ENCODE measurements around the gene ST3GAL3.

ST3GAL3 gene

DNA sequence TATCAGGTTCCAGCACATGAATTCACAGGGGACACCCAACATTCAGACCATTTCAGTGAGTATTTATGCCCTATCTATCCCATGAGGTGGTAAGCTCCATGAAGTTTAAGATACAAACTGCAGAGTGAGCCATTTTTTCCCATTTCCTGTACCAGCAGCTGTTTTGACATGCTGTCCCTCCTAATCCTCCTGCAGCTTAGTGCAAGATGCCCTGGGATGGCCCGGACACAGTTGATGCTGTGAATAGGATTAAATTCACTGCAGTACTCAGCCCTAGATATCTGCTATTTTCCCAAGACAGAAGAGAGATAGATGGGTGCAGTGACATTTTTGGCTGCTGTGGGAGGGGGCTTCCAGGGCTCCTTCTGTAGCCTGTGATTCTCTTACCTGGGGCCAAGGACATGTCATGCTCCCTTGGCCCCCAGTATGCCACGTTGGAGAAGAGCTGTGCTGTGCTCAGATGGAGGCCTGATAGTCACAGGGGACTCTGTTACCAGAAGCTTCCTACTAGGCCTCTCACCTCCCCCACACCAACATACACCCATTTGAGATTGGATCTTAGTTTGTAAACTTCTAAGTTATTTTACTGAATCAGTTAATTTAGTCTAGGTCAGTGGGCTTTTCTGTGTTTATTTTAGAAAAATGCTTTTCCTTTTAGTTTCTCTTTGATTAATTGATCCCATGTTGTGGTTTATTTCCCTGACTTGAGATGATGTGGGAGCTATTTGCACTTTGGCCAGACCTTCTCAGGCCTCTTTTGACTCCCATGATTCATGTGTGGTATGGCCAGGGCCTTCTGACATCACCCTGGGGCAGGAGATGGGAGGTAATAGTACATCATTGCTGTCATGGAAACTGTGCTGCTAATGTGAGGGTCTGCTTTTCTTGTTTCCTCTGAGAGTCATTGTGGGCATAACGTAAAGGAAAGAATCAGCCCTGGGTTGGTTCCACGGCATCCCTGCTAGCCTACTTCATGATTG, 92.6 kb downstream of the ST3GAL3 start:
- no peak for TF ChIP-seq POLR2AphosphoS5 (IDR thresholded peaks at IDR 0.05; ENCODE audit: low read depth, low read length)
- no peak for TF ChIP-seq SIN3A (IDR thresholded peaks at IDR 0.05; ENCODE audit: borderline replicate concordance, insufficient read depth, low read length)
- no peak for TF ChIP-seq TAF1 (IDR thresholded peaks at IDR 0.05; ENCODE audit: borderline replicate concordance, insufficient read depth, low read length)
- TF ChIP-seq FOXP2 (optimal IDR thresholded peaks at IDR 0.05; ENCODE audit: borderline replicate concordance, extremely low read depth, extremely low read length, insufficient read depth), result no peak
- TF ChIP-seq, protein P1, sequence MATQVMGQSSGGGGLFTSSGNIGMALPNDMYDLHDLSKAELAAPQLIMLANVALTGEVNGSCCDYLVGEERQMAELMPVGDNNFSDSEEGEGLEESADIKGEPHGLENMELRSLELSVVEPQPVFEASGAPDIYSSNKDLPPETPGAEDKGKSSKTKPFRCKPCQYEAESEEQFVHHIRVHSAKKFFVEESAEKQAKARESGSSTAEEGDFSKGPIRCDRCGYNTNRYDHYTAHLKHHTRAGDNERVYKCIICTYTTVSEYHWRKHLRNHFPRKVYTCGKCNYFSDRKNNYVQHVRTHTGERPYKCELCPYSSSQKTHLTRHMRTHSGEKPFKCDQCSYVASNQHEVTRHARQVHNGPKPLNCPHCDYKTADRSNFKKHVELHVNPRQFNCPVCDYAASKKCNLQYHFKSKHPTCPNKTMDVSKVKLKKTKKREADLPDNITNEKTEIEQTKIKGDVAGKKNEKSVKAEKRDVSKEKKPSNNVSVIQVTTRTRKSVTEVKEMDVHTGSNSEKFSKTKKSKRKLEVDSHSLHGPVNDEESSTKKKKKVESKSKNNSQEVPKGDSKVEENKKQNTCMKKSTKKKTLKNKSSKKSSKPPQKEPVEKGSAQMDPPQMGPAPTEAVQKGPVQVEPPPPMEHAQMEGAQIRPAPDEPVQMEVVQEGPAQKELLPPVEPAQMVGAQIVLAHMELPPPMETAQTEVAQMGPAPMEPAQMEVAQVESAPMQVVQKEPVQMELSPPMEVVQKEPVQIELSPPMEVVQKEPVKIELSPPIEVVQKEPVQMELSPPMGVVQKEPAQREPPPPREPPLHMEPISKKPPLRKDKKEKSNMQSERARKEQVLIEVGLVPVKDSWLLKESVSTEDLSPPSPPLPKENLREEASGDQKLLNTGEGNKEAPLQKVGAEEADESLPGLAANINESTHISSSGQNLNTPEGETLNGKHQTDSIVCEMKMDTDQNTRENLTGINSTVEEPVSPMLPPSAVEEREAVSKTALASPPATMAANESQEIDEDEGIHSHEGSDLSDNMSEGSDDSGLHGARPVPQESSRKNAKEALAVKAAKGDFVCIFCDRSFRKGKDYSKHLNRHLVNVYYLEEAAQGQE (IDR thresholded peaks at IDR 0.05; ENCODE audit: insufficient read depth in 1 of 2, low read depth in 2 of 2, low read length in 2 of 2), result no peak

DNA sequence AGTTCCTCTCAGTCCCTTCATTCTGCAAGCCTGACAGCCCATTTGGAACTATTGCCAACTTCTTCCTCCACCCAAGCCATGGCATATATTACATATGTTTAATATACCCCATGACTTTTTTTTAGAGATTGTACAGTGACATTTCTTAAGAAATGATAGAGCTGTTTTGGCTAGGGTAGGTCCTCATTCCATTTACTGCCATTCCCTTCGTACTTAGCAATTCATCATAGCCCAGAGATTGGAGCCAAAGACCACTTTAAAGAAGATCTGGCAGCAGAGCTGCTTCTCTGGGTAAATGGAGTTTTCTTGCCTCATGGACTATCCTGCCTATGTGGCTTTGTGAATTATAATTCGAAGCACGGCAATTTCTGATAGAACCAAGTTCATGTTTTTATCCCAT, 93.4 kb downstream of the ST3GAL3 start:
- no peak for TF ChIP-seq FOXP2 (optimal IDR thresholded peaks at IDR 0.05; ENCODE audit: borderline replicate concordance, extremely low read depth, extremely low read length, insufficient read depth)
- TF ChIP-seq SIN3A (IDR thresholded peaks at IDR 0.05; ENCODE audit: borderline replicate concordance, insufficient read depth, low read length), result no peak
- TF ChIP-seq TAF1 (IDR thresholded peaks at IDR 0.05; ENCODE audit: borderline replicate concordance, insufficient read depth, low read length), result no peak
- TF ChIP-seq, protein P1 (IDR thresholded peaks at IDR 0.05; ENCODE audit: insufficient read depth in 1 of 2, low read depth in 2 of 2, low read length in 2 of 2), result no peak
- no peak for TF ChIP-seq POLR2AphosphoS5 (IDR thresholded peaks at IDR 0.05; ENCODE audit: low read depth, low read length)

DNA sequence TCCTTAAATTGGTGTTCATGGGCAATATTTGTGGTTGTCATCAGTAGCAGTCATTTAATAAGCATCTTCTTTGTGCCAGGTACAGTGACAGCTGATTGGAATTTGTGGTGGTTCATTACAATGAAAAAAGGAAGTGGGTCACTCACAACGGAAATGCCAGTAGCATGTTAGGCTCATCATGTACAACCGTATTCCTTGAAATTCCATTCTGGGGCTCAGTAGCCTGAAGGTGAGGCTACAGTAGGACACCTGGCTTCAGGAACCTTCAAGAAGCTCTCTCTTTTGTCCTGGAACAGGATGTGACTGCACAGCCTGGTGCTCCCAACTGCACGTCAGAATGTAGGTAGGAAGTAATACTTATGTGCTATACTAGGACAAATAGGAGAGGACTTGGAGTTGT, 93.9 kb downstream of the ST3GAL3 start:
- no peak for TF ChIP-seq POLR2AphosphoS5 (IDR thresholded peaks at IDR 0.05; ENCODE audit: low read depth, low read length)
- no peak for TF ChIP-seq FOXP2 (optimal IDR thresholded peaks at IDR 0.05; ENCODE audit: borderline replicate concordance, extremely low read depth, extremely low read length, insufficient read depth)
- TF ChIP-seq SIN3A (IDR thresholded peaks at IDR 0.05; ENCODE audit: borderline replicate concordance, insufficient read depth, low read length), result no peak
- TF ChIP-seq, protein P1 (IDR thresholded peaks at IDR 0.05; ENCODE audit: insufficient read depth in 1 of 2, low read depth in 2 of 2, low read length in 2 of 2), result no peak
- TF ChIP-seq TAF1 (IDR thresholded peaks at IDR 0.05; ENCODE audit: borderline replicate concordance, insufficient read depth, low read length), result no peak

DNA sequence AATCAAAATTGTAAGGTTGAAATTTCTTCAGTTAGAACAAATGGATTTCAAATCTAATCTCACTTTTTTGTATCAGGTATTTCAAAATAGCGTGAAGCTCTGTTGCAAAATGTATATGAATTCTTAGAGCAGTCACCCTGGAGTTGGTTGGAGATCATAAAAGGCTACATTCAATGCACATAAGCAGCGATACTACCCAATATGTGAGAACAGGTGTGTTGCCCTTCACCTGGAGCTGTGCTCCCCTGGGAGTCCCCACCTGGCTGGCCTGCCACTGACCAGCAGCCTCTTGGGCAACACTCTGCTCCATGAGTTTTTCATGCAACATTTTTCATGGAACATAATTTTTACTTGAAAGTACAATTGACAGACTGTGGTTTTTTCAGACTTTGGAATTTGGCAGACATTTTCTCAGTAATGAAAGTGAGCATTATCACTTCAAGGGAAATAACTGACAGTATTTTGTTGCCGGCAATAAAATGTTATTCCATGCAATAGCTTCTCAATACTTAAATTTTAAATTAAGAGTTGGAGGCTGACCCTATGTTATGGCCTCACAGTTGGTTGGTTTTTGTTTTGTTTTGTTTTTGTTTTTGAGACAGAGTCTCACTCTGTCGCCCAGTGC, 95.1 kb downstream of the ST3GAL3 start:
- no peak for TF ChIP-seq TAF1 (IDR thresholded peaks at IDR 0.05; ENCODE audit: borderline replicate concordance, insufficient read depth, low read length)
- TF ChIP-seq SIN3A (IDR thresholded peaks at IDR 0.05; ENCODE audit: borderline replicate concordance, insufficient read depth, low read length), result no peak
- TF ChIP-seq, protein P1 (IDR thresholded peaks at IDR 0.05; ENCODE audit: insufficient read depth in 1 of 2, low read depth in 2 of 2, low read length in 2 of 2), result no peak
- no peak for TF ChIP-seq POLR2AphosphoS5 (IDR thresholded peaks at IDR 0.05; ENCODE audit: low read depth, low read length)
- TF ChIP-seq FOXP2 (optimal IDR thresholded peaks at IDR 0.05; ENCODE audit: borderline replicate concordance, extremely low read depth, extremely low read length, insufficient read depth), result no peak

Data from PFSK-1 (cell line).